Ectodermal cell (in vitro differentiated cells): ENCODE measurements around the gene STKLD1.

Experiments used
- H3K27ac ChIP-seq: 2 replicates; pipeline ENCODE4 v1.7.0; 2013; ENCODE audit warnings: mild to moderate bottlenecking, low read depth, low read length; ENCODE audit not compliant: insufficient read depth, poor library complexity, severe bottlenecking
- H3K27me3 ChIP-seq: 2 replicates; pipeline ENCODE4 v1.7.0; 2013; ENCODE audit warnings: mild to moderate bottlenecking, low read length; ENCODE audit not compliant: insufficient read depth, control insufficient read depth, poor library complexity, severe bottlenecking
- H3K36me3 ChIP-seq: one replicate; pipeline ENCODE4 v1.7.0; 2013; ENCODE audit warnings: low read length; ENCODE audit not compliant: control insufficient read depth, insufficient read depth
- H3K4me1 ChIP-seq: one replicate; pipeline ENCODE4 v1.7.0; 2013; ENCODE audit warnings: low read length; ENCODE audit not compliant: control insufficient read depth, insufficient read depth
- H3K4me3 ChIP-seq: 2 replicates; pipeline ENCODE4 v1.7.0; 2013; ENCODE audit warnings: low read depth, low read length, control low read depth; ENCODE audit not compliant: insufficient read depth
- H3K9me3 ChIP-seq: 2 replicates; pipeline ENCODE4 v1.7.0; 2013; ENCODE audit warnings: mild to moderate bottlenecking, low read length, moderate library complexity; ENCODE audit not compliant: control insufficient read depth
- WGBS, 2 experiments: methylation state at CpG; one replicate each; pipeline ENCODE4 v1.1.7; 2013; ENCODE audit warnings: missing lambda C conversion rate in 2 of 2; 5-methylcytosine and 5-hydroxymethylcytosine counted together

Gene STKLD1

DNA sequence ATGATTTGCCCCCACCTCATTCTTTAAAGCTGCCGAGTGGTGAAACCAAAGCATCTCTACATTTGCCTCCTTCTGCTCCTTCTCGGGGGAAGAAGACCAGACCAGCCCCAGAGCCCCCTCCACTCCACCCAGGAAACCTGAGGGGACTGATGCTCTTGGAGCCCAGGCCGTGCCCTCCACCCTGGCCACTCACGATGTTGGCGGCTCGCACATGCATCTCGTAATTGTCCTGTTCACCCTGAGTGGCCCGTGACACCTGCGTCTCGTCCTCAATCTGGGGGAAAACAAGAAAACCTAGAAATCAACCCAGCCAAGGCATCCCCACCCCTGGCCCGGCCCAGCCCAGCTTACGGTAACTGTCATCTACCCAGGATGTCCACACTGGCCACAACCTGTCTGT is 31.2 kb upstream of the STKLD1 start:
- H3K4me1 ChIP-seq = peaks cover 7% of the 10 kb centered on the region
- H3K36me3 ChIP-seq = peaks cover 58% of the 10 kb centered on the region
- 95 to 96% methylated on average over 12 of the region's 12 CpGs for WGBS, 2 experiments
- H3K9me3 ChIP-seq = no peaks in the 10 kb centered on the region
- no peak overlapping the region for H3K4me3 ChIP-seq
- no peak overlapping the region for H3K27ac ChIP-seq
- H3K27me3 ChIP-seq = no peaks in the 10 kb centered on the region

DNA sequence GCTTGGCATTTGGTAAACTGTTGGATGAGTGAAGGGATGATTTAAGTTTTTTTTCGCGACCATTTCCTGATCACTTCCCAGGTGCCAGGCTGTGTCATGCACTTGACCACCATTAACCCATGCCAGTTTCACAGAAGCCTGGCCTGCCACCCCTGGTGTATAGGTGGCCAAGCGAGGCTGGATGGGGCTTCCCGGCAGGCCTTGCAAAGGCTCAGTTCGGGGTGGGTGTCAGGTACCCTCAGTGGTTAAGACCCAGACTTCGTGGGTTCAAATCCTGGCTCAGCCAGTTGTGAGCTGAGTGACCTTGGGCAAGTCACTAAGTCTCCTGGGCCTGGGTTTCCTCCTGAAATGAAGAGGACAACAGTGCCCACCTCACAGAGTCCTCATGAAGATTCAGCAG is 30.6 kb upstream of the STKLD1 start:
- WGBS, 2 experiments = 97 to 98% methylated on average over 6 of the region's 6 CpGs
- Histone ChIP-seq H3K4me1 (peaks cover 7% of the 10 kb centered on the region), H3K27ac (no peak overlapping the region), H3K27me3 (no peaks in the 10 kb centered on the region), H3K36me3 (peaks cover 58% of the 10 kb centered on the region), H3K4me3 (no peak overlapping the region), H3K9me3 (no peaks in the 10 kb centered on the region)

DNA sequence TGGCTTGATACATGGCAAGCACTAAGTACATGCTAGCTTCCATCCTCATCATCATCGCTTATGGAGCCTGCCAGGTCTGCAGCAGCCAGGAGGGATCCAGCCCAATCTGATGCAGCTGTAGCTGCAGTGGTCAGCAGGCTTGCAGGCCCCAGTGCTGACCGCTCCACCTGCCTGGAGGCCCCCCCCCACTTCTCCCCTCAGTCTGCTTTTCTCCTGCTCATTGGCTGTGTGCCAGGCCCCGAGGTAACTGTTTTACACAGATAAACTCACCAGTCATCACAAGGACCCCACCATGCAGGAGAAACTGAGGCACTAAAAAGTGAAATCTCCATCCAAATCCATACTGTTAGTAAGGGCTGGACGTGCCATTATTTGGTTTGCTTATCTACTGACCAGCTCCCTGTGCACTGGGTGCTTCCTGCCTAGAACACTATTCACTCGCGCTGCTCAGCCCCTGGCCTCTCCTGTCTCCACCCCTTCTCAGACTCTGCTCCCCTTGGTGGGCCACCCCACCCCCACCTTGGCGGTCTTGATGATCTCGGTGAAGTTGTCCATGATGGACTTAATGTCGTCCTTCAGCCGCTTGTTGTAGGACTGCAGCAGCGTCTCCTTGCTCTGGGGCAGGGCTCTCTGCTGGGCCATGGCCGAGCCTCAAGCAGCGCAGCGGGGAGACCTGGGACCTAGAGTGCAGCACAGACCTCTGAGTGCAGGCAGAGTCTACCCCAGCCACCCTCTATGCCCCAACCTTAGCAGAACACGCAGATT is 30.0 kb upstream of the STKLD1 start:
- WGBS, 2 experiments = 79 to 82% methylated on average over 15 of the region's 15 CpGs
- peaks cover 7% of the 10 kb centered on the region for H3K4me1 ChIP-seq
- no peak overlapping the region for H3K27ac ChIP-seq
- no peaks in the 10 kb centered on the region for H3K9me3 ChIP-seq
- H3K27me3 ChIP-seq = no peaks in the 10 kb centered on the region
- H3K4me3 ChIP-seq = peak overlapping the region; percentile 98
- peaks cover 56% of the 10 kb centered on the region for H3K36me3 ChIP-seq

GRCh38 chr9:133347515-133347984 is 28.6 kb upstream of the STKLD1 start:
- Histone ChIP-seq H3K27me3 (no peaks in the 10 kb centered on the region), H3K27ac (no peak overlapping the region), H3K36me3 (peaks cover 56% of the 10 kb centered on the region), H3K4me1 (peaks cover 7% of the 10 kb centered on the region), H3K4me3 (peak overlapping the region; percentile 98), H3K9me3 (no peaks in the 10 kb centered on the region)
- WGBS, 2 experiments = 0% methylated on average over 36 to 37 of the region's 41 CpGs

DNA sequence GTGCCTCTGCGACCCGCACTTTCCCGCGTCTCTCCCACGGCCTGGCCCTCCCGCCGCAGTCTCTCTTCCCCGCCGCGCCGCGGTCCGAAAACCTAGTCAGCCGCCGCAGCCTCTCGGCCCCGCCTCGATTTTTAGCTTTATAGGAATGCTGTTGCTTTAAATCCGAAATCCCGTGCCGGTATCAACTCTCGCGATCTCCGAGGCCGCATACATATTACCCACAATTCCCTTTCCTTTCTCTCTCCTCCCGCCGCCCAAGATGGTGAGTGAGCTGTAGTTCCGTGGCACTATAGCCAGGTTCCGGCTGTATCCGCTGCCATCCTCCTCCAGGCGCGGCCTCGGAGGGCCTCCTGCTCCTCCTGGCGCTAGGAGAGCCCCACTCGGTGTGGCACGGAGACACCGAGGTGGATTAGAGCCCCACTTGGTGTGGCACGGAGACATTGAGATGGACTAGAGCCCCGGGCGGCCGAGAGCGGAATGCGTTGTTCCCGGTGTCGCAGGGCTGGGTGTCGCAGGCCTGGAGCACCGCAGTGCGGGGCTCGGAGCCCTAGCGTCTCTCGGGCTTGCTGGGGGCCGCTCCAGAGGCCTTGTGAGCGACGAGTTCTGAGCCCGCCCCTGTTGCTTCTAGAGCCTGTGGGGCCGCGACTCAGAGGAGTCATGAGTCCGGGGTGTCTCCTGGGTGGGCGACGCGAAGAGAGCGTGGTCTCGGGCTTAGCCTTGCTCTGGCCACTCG is 28.0 kb upstream of the STKLD1 start, which contains the start of the genes MED22 and RPL7A:
MED22 (minus strand) TSS at position 147 of the 733 bp plus-strand sequence. CDS start 1,469 bp downstream, outside the sequence.
RPL7A (plus strand) TSS at position 234 of the 733 bp plus-strand sequence; CDS start at position 260, 26 bp downstream.
- Histone ChIP-seq H3K4me3 (peak within 1 kb of the TSS; percentile 98), H3K36me3 (peaks cover 51% of the 10 kb centered on the region)
- WGBS, 2 experiments = 0% methylated on average over 64 of the region's 64 CpGs

GRCh38 chr9:133348718-133349573 is 27.2 kb upstream of the STKLD1 start:
- 19 to 23% methylated on average over 25 of the region's 25 CpGs for WGBS, 2 experiments
- Histone ChIP-seq H3K4me3 (peak overlapping the region; percentile 98), H3K36me3 (peaks cover 43% of the 10 kb centered on the region), H3K4me1 (peaks cover 7% of the 10 kb centered on the region), H3K9me3 (no peaks in the 10 kb centered on the region), H3K27me3 (no peaks in the 10 kb centered on the region), H3K27ac (peak overlapping the region; percentile 87)

More for the DNA sequence above, 28.0 kb upstream of the STKLD1 start, which contains the start of the genes MED22 and RPL7A:
- no peaks in the 10 kb centered on the region for H3K9me3 ChIP-seq
- H3K27ac ChIP-seq = peak within 1 kb of the TSS; percentile 87
- no peaks in the 10 kb centered on the region for H3K27me3 ChIP-seq
- H3K4me1 ChIP-seq = peaks cover 7% of the 10 kb centered on the region

DNA sequence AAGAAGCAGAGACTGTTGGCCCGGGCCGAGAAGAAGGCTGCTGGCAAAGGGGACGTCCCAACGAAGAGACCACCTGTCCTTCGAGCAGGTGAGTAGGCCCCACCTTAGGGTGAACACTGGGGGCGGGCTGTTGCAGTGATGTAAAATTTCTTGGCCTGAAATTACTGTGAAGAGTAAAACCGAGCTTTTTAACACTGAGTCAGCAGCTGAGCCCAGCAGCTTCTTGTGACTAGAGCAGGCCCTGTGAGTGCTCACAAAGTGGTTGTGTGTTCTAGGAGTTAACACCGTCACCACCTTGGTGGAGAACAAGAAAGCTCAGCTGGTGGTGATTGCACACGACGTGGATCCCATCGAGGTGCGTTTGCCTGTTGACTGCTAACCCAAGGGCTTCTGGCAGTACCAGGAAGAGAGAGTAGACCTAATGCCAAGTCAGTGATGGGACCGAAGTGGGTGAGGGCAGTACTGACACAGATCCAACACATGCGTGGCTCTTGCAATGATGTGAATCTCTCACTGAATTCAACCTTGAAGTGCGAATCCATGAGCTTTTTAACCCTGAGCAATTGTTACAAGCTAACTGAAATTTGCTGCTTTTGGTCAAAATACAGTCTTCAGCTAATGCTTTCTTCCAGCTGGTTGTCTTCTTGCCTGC is 26.1 kb upstream of the STKLD1 start:
- 91 to 93% methylated on average over 15 of the region's 15 CpGs for WGBS, 2 experiments
- H3K4me3 ChIP-seq = no peak overlapping the region

GRCh38 chr9:133351526-133351907 is 24.6 kb upstream of the STKLD1 start:
- H3K9me3 ChIP-seq = no peaks in the 10 kb centered on the region
- no peak overlapping the region for H3K27ac ChIP-seq
- peaks cover 24% of the 10 kb centered on the region for H3K36me3 ChIP-seq
- H3K4me3 ChIP-seq = no peak overlapping the region
- 96% methylated on average over 3 of the region's 3 CpGs for WGBS, 2 experiments
- H3K4me1 ChIP-seq = peaks cover 3% of the 10 kb centered on the region
- no peaks in the 10 kb centered on the region for H3K27me3 ChIP-seq

More for the DNA sequence above, 26.1 kb upstream of the STKLD1 start:
- H3K9me3 ChIP-seq = no peaks in the 10 kb centered on the region
- H3K27me3 ChIP-seq = no peaks in the 10 kb centered on the region
- H3K36me3 ChIP-seq = peaks cover 32% of the 10 kb centered on the region
- peaks cover 7% of the 10 kb centered on the region for H3K4me1 ChIP-seq
- H3K27ac ChIP-seq = no peak overlapping the region

GRCh38 chr9:133351908-133352634 is 24.1 kb upstream of the STKLD1 start:
- no peak overlapping the region for H3K4me3 ChIP-seq
- no peak overlapping the region for H3K27ac ChIP-seq
- H3K4me1 ChIP-seq = peaks cover 1% of the 10 kb centered on the region
- no peaks in the 10 kb centered on the region for H3K9me3 ChIP-seq
- no peaks in the 10 kb centered on the region for H3K27me3 ChIP-seq
- H3K36me3 ChIP-seq = peaks cover 24% of the 10 kb centered on the region
- 87% methylated on average over 14 of the region's 14 CpGs for WGBS, 2 experiments
